Neural progenitor cell (in vitro differentiated cells): ENCODE measurements around the gene RHCG. TPM values are rescaled to one million over a fixed set of nuclear protein-coding genes. Genes with fewer than 3 reads are reported as not detected.

Source experiments
- DNase-seq: peaks from one replicate; pipeline ENCODE4 v3.0.0-alpha.2; 2016; ENCODE audit warnings: low spot score
- H2AFZ ChIP-seq: fragments of 200-600 bp; sonication (generic); replicated peaks from 2 replicates; pipeline ENCODE4 v1.6.1; 2016; ENCODE audit warnings: antibody characterized with exemption
- H3F3A ChIP-seq: fragments of 200-600 bp; sonication (generic); 2 replicates; pipeline ENCODE4 v1.6.1; 2016; ENCODE audit warnings: antibody characterized with exemption, low read depth
- H3K27ac ChIP-seq: fragments of 200-600 bp; sonication (generic); 2 replicates; pipeline ENCODE4 v1.5.1; 2016; ENCODE audit warnings: mild to moderate bottlenecking
- H3K27me3 ChIP-seq: fragments of 200-600 bp; sonication (generic); 2 replicates; pipeline ENCODE4 v1.6.1; 2016; ENCODE audit warnings: mild to moderate bottlenecking, moderate library complexity
- H3K36me3 ChIP-seq: fragments of 200-600 bp; sonication (generic); 2 replicates; pipeline ENCODE4 v1.5.1; 2016
- H3K4me1 ChIP-seq: fragments of 200-600 bp; sonication (generic); 2 replicates; pipeline ENCODE4 v1.6.1; 2016; ENCODE audit warnings: mixed run types
- H3K4me2 ChIP-seq: fragments of 200-600 bp; sonication (generic); 2 replicates; pipeline ENCODE4 v1.6.1; 2016
- H3K4me3 ChIP-seq: fragments of 200-600 bp; sonication (generic); 2 replicates; pipeline ENCODE4 v1.5.1; 2016
- H3K79me2 ChIP-seq: fragments of 200-600 bp; sonication (generic); 2 replicates; pipeline ENCODE4 v1.6.1; 2016; ENCODE audit warnings: low read depth
- H3K9ac ChIP-seq: fragments of 200-600 bp; sonication (generic); 2 replicates; pipeline ENCODE4 v1.6.1; 2016
- H3K9me3 ChIP-seq: fragments of 200-600 bp; sonication (generic); 2 replicates; pipeline ENCODE4 v1.5.1; 2016; ENCODE audit warnings: low read depth
- H4K20me1 ChIP-seq: fragments of 200-600 bp; sonication (generic); 2 replicates; pipeline ENCODE4 v1.6.1; 2016; ENCODE audit warnings: low read depth
- H3K27ac Mint-ChIP-seq: 3 replicates; pipeline ENCODE4 v1.8.0; 2021; ENCODE audit warnings: mixed read lengths
- H3K27me3 Mint-ChIP-seq: 2 replicates; pipeline ENCODE4 v1.8.0; 2022; ENCODE audit warnings: low read depth, mild to moderate bottlenecking, inconsistent platforms, moderate library complexity, mixed read lengths; ENCODE audit not compliant: insufficient read depth
- H3K36me3 Mint-ChIP-seq: 3 replicates; pipeline ENCODE4 v1.8.0; 2021; ENCODE audit warnings: mixed read lengths
- H3K4me1 Mint-ChIP-seq: 3 replicates; pipeline ENCODE4 v1.8.0; 2021; ENCODE audit warnings: mixed read lengths
- H3K4me3 Mint-ChIP-seq: 3 replicates; pipeline ENCODE4 v1.8.0; 2021; ENCODE audit warnings: mild to moderate bottlenecking, moderate library complexity, mixed read lengths
- H3K9me3 Mint-ChIP-seq: 3 replicates; pipeline ENCODE4 v1.8.0; 2020; ENCODE audit warnings: mixed read lengths
- CTCF ChIP-seq: fragments of 200-600 bp; sonication (generic); IDR thresholded peaks from 2 replicates; pipeline ENCODE4 v1.5.1; 2017; ENCODE audit warnings: antibody characterized with exemption, mild to moderate bottlenecking
- EZH2 ChIP-seq: fragments of 200-600 bp; sonication (generic); IDR thresholded peaks from 2 replicates; pipeline ENCODE4 v1.6.1; 2017; ENCODE audit warnings: antibody characterized with exemption, mild to moderate bottlenecking, moderate library complexity
- EZH2phosphoT487 ChIP-seq: fragments of 200-600 bp; sonication (generic); IDR thresholded peaks from 2 replicates; pipeline ENCODE4 v1.6.1; 2017; ENCODE audit warnings: antibody characterized with exemption
- total RNA-seq: library from RNA; depleted of rRNA; stranded (reverse); fragments of >200 nt; gene quantifications from 2 replicates; pipeline ENCODE4 v1.2.3, GENCODE V29; 2015; ENCODE audit warnings: low replicate concordance

RHCG gene
- total RNA-seq, 1 donor from 2014 or later = not detected

- no peak overlapping the region for H3K4me3 ChIP-seq
- no peak overlapping the region for H3K4me2 ChIP-seq
- peaks cover 100% of the 10 kb centered on the region for H3K27me3 ChIP-seq
- H2AFZ ChIP-seq = no peak overlapping the region
- Mint-ChIP-seq H3K27ac (no peak overlapping the region), H3K27me3 (peaks cover 48% of the 10 kb centered on the region), H3K4me1 (peaks cover 9% of the 10 kb centered on the region), H3K4me3 (no peak overlapping the region), H3K9me3 (no peaks in the 10 kb centered on the region), H3K36me3 (no peaks in the 10 kb centered on the region)
- H3K79me2 ChIP-seq = no peaks in the 10 kb centered on the region
- TF ChIP-seq EZH2phosphoT487 = no peak
- no peak for TF ChIP-seq EZH2
- no peak for TF ChIP-seq CTCF
- DNase-seq = no peak
- no peaks in the 10 kb centered on the region for H3F3A ChIP-seq
- H3K27ac ChIP-seq = no peak overlapping the region
- H4K20me1 ChIP-seq = peaks cover 5% of the 10 kb centered on the region
- H3K9me3 ChIP-seq = no peaks in the 10 kb centered on the region
- H3K36me3 ChIP-seq = no peaks in the 10 kb centered on the region
- no peak overlapping the region for H3K9ac ChIP-seq
- no peaks in the 10 kb centered on the region for H3K4me1 ChIP-seq
Measured at GRCh38 chr15:89426500-89426899, 69.9 kb downstream of the RHCG start.

- H3K79me2 ChIP-seq = no peaks in the 10 kb centered on the region
Measured at GRCh38 chr15:89423981-89424380, 72.4 kb downstream of the RHCG start.

More at GRCh38 chr15:89423981-89424380, 72.4 kb downstream of the RHCG start:
- Mint-ChIP-seq H3K27ac (no peak overlapping the region), H3K4me1 (peaks cover 6% of the 10 kb centered on the region), H3K4me3 (no peak overlapping the region), H3K9me3 (no peaks in the 10 kb centered on the region), H3K27me3 (peaks cover 60% of the 10 kb centered on the region), H3K36me3 (no peaks in the 10 kb centered on the region)
- peaks cover 22% of the 10 kb centered on the region for H4K20me1 ChIP-seq
- H3F3A ChIP-seq = no peaks in the 10 kb centered on the region
- no peaks in the 10 kb centered on the region for H3K4me1 ChIP-seq
- H3K4me3 ChIP-seq = no peak overlapping the region
- H3K36me3 ChIP-seq = no peaks in the 10 kb centered on the region
- H2AFZ ChIP-seq = no peak overlapping the region
- H3K4me2 ChIP-seq = no peak overlapping the region
- H3K27me3 ChIP-seq = peaks cover 100% of the 10 kb centered on the region
- H3K9ac ChIP-seq = no peak overlapping the region
- H3K9me3 ChIP-seq = no peaks in the 10 kb centered on the region
- DNase-seq = no peak
- H3K27ac ChIP-seq = no peak overlapping the region
- TF ChIP-seq EZH2phosphoT487 = no peak
- TF ChIP-seq CTCF = no peak
- no peak for TF ChIP-seq EZH2

Other genes starting within 250 kb of the RHCG start
- gene POLG, start 161.8 kb downstream of the RHCG start, total RNA-seq = 25.2 and 43.5 TPM in 2 replicates
- 19.6 and 25.7 TPM in 2 replicates for gene TICRR, start 78.9 kb upstream of the RHCG start, total RNA-seq
- 4.3 and 15.7 TPM in 2 replicates for gene KIF7, start 158.9 kb upstream of the RHCG start, total RNA-seq
- gene PLIN1, start 182.8 kb upstream of the RHCG start, total RNA-seq = 0.07 and 0.15 TPM in 2 replicates
- 4.5 and 5.2 TPM in 2 replicates for gene PEX11A, start 194.2 kb upstream of the RHCG start, total RNA-seq
- 0.51 and 0.62 TPM in 2 replicates for gene WDR93, start 194.2 kb upstream of the RHCG start, total RNA-seq